Activated CD8-positive, alpha-beta memory T cell treated with anti-CD3 and anti-CD28 coated beads, Interleukin-2, amount 50 U/mL, for 24 hours (primary cell): ENCODE results near the gene PHF24.
"Not testable (repeated sequence)": the region's sequence is repeated elsewhere in the genome, so short reads cannot be mapped to it uniquely, and the experiment has no call there.

Source experiments
- DNase-seq: peaks from one replicate; pipeline ENCODE4 v3.0.0-alpha.2; 2020; ENCODE audit errors: extremely low read depth

The PHF24 gene

DNA sequence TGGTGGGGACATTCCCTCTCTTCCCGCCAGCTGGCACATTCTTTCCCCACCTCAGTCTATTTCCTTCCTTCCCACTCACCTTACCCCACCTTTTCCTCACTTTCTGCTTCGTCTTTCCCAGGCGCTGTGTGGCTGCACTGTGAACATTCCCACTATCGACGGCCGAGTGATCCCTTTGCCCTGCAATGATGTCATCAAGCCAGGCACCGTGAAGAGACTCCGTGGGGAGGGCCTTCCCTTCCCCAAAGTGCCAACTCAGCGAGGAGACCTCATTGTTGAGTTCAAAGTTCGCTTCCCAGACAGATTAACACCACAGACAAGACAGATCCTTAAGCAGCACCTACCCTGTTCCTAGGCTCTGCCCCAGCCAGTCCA lies 38.8 kb downstream of the PHF24 start:
- no peak for DNase-seq

DNA sequence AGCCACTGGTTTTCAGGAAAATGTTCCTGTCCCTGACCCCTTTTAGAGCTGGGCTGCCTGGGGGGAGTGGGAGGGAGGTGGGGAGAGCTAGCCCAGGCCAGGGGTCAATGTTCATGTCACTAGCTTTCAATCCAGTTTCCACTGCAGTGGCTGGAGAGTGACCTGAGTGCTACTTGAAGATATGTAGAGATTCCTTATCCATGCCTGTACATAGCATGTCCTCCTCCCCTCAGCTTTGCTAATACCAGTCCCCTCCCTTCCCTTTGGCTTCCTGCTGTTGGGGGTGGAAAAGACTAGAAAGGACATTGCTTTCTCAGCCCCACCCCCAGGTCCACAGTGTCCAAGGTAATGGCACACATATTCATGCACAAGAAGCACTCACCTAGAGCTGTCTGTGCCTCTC lies 39.3 kb downstream of the PHF24 start:
- no peak for DNase-seq

GRCh38 chr9:34998266-34998665 lies 40.2 kb downstream of the PHF24 start:
- DNase-seq, result no peak

DNA sequence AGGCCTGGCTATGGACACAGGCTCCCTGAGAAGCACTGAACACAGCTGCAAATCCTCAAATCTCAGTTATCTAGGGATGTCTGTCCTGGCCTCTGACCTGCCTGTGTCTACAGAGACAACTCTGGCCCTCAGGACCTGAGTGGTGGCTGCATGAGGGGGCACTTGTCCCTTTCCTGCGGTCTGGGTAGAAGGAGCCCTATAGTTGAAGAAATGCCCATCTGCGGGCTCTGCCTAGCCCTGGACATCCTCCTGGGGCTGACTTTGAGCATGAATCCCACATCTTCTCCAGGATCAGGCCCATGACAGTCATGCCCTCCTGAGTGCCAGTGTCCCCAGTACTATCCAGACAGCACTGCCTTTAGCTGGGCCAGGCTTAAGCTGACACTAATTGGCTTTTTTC lies 41.5 kb downstream of the PHF24 start:
- no peak for DNase-seq

- no peak for DNase-seq
Measured at GRCh38 chr9:35000535-35001284, 42.6 kb downstream of the PHF24 start.

- DNase-seq, result no peak
Measured at GRCh38 chr9:35001285-35001677, 43.2 kb downstream of the PHF24 start.

DNA sequence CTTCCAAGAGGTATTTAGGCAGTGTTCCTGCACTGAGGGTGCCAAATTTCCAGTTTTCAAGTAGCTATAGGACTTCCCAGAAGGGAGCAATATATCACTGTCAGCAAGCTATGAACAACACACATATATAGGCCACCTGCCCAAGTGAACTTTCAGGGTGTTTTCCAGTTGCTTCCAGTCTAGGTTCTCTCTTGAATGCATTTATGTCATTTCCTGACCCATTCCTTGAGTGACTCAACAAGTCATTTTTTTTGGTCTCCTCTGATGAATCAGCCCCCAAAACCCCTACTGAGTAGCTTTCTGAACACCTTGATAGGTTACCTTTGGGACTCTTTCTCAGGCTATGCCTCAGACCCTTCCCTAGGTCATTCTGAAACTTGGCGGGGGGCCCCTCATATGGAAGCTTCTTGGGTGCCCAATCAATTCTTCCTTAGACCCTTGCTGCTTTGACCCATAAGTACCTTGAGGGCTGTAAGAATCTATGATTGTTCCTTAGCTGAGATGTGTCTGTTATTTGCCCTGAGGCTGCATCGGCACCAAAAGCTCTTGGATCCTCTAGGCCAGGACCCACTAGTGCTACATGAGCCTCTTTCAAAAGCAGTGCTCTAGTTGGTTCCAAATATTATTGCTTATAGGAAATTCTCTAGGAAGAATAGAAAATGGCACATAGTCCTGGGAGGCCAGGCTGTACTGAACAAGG lies 43.9 kb downstream of the PHF24 start:
- DNase-seq, result no peak

GRCh38 chr9:35002623-35003022 lies 44.5 kb downstream of the PHF24 start:
- DNase-seq, result no peak

GRCh38 chr9:35004299-35004698 lies 46.2 kb downstream of the PHF24 start:
- not testable (repeated sequence) for DNase-seq

DNA sequence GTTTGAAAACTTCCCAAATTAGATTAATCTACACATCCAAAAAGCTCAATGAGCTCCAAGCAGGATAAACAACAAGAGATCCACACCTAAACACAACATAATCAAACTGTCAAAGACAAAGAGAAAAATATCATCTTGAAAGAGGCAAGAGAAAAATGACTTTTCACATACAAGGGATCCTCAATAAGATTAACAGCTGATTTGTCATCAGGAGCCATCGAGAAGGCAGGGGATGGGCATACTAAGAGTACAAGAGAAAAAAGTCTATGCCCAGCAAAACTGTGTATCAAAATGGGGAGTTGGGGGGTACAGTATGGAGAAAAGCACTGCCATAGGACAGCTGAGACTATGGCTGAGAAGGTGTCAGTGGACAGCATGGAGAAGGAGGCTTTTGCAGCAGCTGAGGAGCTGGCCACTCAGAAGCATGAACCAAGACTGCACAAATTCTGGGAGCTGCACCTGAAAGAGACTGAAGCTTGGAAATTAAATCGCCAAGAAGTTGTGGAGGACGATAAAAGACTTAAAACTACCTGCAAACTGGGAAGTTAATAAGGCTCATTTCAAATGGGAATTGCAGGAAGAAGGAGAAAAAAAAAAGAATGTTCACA lies 52.4 kb downstream of the PHF24 start:
- no peak for DNase-seq

- no peak for DNase-seq
Measured at GRCh38 chr9:35014517-35014916, 56.4 kb downstream of the PHF24 start.

DNA sequence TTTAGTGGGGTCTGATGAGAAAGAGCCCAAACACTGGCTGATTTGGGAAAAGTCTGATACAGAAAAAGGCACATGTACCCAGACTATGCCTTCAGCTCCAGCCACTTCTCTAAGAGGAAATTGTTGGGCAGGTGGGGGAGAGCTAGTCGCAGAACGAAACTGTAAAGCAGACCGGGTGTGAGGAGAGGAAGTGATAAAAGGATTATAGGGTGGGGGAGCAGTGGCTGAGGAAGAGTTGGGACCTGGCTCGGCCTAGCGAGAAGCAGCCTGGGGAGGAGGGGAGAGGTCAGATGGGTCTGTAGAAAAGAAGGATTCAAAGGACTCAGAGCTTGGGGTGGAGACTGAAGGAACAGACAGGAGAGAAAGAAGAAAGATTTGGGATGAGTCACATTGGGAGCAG lies 65.4 kb downstream of the PHF24 start:
- DNase-seq, result not testable (repeated sequence)

DNA sequence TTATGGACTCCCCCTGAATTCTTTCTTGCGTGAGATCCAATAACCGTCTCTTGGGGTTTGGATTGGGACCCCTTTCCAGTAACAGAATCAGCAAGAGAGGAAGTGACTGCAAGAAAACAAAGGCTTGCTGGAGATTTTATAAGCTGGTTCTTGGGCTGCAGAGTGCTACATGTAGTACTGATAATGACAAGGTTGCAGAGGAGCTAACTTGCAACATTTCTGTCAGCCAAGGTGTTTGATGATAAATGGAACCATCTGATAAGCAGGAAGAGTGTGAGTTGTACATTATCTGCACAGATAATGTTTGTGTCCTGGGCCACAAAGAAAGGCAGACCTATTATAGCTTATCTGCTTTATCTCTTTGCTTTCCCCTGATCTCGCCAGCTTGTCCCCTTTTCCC lies 68.6 kb downstream of the PHF24 start:
- no peak for DNase-seq

DNA sequence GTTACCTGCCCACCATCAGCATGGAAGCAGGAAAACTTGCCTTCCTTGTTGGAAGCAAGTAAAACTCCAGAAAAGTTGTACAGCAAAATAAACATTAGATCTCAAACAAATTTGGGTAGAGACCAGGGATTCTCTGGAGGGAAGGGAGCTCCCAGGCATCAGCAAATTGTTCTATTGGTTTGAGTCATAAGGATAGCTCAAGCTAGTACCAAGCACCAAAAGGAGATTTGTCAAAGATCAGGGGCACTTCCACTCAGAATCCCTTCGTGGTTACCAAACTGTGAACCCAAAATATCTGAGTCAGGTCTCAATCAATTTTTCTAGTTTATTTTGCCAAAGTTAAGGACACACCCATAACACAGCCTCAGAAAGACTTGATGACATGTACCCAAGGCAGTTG lies 69.3 kb downstream of the PHF24 start:
- no peak for DNase-seq

- DNase-seq, result no peak
Measured at GRCh38 chr9:35027860-35028259, 69.8 kb downstream of the PHF24 start.

- DNase-seq, result no peak
Measured at GRCh38 chr9:35028341-35028740, 70.3 kb downstream of the PHF24 start.

- no peak for DNase-seq
Measured at GRCh38 chr9:35029241-35029640, 71.2 kb downstream of the PHF24 start.

DNA sequence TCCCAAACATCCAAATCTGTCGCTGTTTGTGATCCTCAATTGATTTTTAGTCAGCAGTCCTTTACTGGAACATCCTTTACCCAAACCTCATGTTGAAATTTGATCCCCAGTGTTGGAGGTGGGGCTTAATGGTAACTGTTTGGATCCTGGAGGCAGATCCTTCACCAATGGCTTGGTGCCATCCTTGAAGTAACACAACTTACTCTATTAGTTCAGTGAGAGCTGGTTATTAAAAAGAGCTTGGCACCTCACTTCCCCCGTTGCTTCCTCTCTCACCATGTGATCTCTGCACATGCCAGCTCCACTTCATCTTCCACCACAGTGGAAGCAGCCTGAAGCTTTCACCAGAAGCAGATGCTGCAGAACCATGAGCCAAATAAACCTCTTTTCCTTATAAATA lies 71.8 kb downstream of the PHF24 start:
- no peak for DNase-seq
